Jurkat, Clone E6-1 (cell line): ENCODE measurements around the gene ENTPD6.
A peak's percentile ranks its signal among the peaks of the same experiment; 100 is the strongest.
"Not testable (repeated sequence)": the region's sequence is repeated elsewhere in the genome, so short reads cannot be mapped to it uniquely, and the experiment has no call there.

Experiments
- DNase-seq: peaks from one replicate; pipeline ENCODE4 v3.0.0-alpha.2; 2011; ENCODE audit warnings: low read depth, low spot score
- H3K4me3 ChIP-seq: 2 replicates; pipeline ENCODE4 v1.5.1; 2011; ENCODE audit warnings: mild to moderate bottlenecking, low read length, control low read depth, moderate library complexity

Gene ENTPD6

DNA sequence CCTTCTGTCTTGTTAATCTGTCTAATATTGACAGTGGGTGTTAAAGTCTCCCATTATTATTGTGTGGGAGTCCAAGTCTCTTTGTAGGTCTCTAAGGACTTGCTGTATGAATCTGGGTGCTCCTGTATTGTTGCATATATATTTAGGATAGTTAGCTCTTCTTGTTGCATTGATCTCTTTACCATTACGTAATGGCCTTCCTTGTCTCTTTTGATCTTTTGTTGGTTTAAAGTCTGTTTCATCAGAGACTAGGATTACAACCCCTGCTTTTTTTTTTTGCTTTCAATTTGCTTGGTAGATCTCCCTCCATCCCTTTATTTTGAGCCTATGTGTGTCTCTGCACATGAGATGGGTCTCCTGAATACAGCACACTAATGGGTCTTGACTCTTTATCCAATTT, 11.1 kb upstream of the ENTPD6 start:
- DNase-seq, H3K4me3 ChIP-seq: not testable (repeated sequence)

DNA sequence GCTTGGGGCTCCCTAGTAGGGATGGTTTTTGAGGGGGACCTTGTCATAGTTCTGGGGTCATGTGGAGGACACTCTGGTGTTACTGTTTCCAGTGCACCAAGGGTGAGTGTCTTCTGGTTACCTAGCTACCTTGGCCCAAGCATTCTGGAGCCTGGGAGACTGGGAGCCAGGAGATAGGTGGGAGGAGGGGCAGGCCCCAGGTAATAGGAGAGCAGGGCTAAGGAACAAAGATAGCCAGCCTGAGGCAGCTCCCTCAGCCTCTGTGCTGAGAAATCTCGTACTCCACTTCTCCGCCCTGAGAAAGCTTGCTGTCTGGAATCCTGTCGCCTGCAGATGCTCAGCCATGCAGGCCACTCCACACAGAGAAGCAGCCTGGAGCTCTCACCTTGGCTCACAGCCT, 8.3 kb upstream of the ENTPD6 start:
- peak overlapping the region; percentile 10; the same call in 1 of the 2 replicates for H3K4me3 ChIP-seq
- DNase-seq: no peak

DNA sequence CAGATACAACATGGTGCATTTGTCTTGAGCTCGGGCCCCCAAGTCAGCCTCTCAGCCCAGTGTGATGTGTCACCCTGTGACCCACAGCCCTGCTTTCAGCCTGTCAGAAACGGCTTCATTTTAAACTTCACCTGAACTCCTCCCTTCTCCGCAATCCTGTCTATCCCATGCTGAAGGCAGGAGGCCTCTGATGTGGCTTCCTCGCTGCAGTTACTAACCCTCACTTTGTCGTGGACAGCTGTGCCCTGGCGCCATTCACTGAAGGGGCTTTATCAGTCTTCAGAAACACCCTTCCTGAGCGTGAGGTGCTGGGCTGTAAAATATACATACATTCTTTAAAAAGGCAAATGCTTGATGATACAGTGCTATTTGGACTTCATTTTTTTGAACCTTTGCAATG, 7.9 kb upstream of the ENTPD6 start:
- DNase-seq: peak; percentile 76
- peak overlapping the region; percentile 10; the same call in 1 of the 2 replicates for H3K4me3 ChIP-seq

DNA sequence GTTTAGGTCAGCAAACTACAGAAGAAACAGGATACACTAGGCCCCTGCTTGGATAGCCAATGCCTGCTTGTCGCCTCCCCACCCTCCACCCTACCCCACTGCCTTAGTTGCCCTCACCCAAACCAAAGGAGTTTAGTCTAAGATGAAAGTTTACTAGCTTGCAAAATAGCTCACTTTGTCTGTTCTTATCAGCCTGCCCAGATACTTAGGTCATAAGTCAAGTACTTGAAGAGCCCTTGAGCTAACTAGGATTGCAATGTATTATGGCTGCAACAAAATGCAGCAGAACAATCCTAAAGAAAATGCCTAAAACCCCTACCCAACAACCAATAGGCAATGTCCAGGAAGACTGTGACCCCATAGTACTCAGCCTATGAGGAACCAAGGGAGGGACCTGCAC, 7.3 kb upstream of the ENTPD6 start:
- no peak overlapping the region for H3K4me3 ChIP-seq
- no peak for DNase-seq

DNA sequence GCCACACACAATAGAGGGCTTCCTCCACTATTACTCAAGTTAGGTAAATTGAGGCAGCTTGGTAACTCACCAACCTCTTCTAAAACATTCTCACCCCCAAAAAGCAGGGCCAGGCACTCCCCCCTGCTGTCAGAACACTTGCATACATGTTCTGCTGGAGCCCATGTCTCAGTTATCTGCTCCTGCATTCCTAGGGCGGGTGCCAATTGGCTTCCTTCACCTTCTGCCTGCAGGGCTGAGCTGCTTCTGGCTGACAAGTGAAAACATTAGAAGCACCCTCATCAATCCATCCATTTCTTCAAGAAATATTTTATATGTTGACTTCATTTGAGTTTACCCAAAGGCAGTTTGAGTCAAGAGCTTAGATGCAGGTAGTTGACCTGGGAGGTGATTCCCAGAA, 4.5 kb upstream of the ENTPD6 start:
- DNase-seq: no peak
- H3K4me3 ChIP-seq: no peak overlapping the region

DNA sequence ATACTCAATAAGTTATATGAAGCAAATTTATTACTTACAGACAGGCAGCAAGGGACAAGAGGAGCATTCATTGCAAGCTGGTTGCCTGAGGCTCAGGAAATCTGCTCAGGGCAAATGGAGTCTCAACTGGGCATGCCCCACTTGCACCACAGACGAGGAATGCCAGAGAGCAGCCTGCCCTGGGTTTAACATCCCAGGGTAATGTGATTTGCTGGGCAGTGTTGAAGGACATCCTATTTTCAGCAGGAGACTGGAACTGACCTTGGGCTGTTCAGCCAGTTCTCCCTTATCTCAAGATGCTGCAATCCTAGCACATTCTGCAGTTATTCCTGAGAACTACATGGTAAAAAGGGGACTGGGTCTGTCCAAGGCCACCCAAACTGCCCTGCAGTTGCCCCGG, 3.8 kb upstream of the ENTPD6 start:
- DNase-seq: no peak
- H3K4me3 ChIP-seq: no peak overlapping the region

DNA sequence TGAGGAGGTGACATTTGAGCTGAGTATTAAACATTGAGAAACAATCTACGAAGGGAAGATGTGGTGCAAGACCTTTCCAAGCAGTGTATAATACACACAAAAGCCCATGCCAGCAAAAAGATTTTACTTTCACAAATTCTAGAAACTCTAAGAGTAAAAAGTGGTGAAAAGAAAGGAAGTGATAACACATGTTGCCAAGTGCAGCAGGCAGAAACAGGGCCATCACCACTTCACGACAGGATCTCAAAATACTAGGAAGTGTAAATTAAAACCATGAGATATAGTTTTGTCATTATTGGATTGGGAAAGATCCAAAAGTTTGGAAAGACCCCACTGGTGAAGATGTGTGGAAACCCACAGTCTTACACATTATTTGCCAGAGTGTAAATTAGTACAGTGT, 1.7 kb upstream of the ENTPD6 start:
- H3K4me3 ChIP-seq: no peak overlapping the region
- DNase-seq: no peak

DNA sequence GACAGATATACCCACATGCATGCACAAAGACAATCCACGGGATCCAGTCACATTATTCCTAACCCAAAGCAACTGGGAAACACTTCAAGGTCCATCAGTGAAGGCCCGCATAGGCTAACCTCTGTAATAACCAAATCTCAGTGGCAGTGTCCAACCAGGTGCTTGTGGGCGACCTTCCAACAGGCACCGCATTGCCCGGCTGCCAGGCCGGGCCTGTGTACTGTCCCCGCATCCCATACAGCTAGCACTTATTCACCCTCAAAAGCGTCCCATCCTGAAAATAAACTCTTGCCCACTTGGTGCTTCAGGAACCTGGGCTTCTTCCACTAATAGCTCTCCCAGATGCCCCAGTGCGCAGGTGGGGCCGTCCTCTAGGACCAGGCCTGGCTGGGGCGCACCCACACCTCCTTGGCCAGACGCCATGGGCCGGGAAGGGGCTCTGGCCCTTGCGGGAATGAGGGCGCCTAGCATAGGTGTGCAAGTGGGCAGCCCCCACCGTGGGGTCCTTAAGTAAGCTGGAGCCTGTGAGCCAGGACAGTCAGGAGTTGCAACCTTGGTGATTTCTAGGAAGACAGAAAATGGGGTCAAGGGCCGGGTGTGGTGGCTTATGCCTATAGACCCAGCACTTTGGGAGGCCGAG, 1.1 kb upstream of the ENTPD6 start:
- H3K4me3 ChIP-seq: peak overlapping the region; percentile 89
- no peak for DNase-seq

DNA sequence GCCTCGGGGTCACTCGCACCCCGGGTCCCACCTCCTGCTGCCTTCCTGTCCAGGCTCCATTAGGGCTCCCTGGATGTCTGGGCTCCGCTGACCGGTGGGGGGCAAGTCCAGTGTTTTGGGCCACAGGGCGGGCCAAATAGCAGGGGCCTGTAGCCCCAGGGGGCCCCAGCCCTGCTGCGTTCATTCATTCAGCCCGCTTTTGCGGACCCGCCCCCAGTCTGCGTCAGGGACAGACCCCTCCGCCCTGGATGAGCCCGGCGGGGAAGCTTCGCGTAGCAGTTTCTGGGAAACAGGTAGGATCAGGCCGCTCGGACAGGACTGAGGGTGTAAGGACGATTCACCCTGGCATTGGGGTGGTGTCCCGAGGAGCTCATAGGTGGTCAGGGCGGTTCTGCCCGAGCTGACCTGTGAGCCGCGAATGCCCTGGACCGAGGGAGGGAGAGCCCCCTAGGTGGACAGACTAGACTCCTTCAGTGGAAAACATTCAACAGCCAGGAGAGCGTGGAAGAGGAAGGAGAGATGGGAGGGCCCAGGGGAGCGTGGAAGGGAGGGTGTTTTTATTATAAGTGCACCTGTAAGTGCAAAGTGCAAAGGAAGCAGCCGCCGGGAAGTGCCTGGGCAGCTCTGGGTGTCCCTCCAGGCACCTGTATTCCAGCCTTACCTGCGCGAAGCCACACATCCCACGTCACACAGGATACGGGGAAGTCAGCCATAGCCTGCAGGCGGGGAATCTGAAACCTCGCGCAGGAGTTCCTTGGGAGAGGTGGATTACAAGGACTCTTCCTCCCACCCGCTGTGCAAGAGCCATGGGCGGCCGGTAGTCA, 662 bp downstream of the ENTPD6 start:
- DNase-seq: no peak
- peak overlapping the region; percentile 89 for H3K4me3 ChIP-seq

DNA sequence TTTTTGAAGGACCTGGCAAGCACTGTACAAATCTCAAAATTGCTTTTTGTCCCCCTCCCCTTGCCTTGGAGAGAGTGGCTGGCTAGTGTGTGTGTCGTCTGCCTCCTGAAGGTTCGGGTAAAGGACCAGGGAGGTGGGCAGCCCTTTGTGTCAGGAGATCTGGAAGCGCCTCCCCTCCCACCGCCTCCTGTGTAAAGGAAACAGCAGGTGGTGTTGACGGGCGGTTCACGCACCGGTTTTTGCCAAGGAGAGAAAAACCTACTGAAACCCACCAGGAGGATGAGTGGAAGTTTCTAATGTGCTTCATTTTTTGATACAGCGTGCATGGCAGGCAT, 1.2 kb downstream of the ENTPD6 start:
- peak overlapping the region; percentile 89 for H3K4me3 ChIP-seq
- DNase-seq: no peak

DNA sequence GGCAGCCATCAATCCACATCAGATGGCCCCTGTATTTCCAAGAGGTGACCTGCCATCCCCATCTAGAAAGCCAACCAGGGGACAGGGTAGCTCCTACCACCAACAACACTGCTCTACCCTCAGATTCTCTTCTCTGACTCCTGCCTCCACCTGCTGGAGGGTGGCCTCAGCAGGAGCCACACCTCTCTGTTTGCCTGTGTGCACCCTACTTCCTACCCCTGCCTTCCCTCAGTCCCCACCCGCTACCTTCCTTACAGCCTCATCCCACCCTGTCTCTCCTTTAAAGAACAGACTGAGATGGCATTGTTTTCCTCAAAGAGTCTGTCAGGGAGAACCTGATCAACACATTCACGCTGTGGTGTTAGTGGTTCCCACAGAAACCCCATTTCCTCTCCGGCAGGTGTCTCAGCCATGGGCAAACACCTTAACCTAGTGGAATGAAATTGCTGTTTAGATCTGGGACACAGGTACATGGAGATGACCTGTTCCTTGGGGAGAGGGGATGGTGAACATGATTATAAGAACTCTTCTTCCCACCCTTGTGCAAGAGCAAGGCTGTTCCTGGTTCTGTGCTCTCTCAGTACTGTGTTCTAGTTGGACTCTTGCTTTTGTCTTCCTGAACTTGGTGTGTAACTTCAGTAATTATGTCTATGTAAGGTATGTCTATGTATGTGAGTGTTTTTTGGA, 1.8 kb downstream of the ENTPD6 start:
- DNase-seq: no peak
- H3K4me3 ChIP-seq: no peak overlapping the region; the same call in 1 of the 2 replicates

DNA sequence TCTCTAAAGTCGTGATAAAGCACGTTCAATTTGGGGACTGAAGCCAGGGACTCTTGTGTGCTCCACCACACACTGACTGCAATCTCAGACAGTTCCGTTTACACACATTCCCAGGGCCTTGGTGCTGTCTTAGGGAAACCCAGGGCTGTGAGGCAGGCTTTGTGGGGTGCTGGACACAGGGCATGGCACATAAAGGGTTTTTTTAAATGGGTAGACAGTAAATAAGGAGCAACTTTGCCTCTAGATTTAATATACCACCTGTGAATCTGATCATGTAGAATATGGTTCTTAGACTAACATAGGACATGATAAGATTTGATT, 2.3 kb downstream of the ENTPD6 start:
- no peak overlapping the region for H3K4me3 ChIP-seq
- no peak for DNase-seq

DNA sequence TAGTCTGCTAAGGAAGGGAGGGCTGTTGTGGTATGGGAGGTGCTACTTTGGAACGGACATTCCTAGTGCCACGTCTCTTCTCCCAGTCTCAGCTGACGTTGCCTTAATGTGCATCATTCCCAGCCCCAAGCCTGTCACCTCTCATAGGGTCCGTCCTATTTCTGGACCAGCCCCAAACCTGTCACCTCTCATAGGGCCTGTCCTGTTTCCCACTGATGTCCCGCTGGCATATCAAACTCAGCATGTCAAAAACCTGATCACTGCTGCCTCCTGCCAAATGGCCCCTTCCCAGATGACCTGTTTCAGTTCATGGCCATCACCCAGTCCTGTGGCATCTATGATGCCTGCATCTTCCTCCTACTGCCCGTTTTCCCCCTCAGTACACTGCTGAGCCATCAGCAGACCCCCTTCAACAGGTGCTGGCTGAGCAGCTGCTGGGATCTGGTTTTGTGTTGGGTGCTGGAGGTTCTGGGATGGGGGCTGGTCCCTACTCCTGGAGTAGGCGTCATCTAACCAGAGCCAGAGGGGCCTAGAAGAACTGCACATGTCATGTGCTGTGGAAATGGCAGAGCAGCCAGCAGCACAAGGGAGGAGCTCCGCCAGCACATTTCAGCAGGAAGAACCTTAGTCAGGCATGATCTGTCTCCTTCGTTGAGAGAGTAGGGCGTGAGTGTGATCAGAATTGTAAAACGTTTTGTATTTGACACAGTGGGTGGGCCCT, 3.3 kb downstream of the ENTPD6 start:
- DNase-seq: no peak
- H3K4me3 ChIP-seq: no peak overlapping the region

DNA sequence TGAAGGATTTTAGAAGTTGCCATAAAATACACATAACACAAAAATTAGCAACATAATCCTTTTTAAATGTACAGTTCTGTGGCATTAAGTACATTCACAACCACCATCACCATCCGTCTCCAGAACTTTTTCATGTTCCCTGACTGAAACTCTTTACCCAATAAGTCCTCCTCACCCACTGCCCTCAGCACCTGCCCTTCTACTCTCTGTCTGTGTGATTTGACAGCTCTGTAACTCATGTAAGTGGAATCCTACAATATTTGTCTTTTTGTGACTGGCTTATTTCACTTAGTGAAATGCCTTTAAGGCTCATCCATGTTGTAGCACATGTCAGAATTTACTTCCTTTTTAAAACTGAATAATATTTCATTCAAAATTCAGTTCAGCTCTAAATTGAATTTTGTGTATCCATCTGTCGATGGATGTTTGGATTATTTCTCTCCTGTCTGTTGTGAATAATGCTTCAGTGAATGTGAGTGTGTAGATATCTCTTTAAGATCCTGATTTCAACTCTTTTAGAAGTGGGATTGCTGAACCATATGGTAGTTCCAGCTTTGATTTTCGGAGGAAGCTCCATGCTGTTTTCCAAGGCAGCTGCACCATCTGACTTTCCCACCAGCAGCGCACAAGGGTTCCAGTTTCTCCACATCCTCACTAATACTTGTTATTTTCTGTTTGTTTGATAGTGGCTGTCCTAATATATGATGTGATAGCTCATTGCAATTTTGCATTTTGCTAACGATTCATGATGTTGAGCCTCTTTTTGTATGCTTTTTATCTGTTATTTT, 4.2 kb downstream of the ENTPD6 start:
- no peak overlapping the region for H3K4me3 ChIP-seq
- no peak for DNase-seq

DNA sequence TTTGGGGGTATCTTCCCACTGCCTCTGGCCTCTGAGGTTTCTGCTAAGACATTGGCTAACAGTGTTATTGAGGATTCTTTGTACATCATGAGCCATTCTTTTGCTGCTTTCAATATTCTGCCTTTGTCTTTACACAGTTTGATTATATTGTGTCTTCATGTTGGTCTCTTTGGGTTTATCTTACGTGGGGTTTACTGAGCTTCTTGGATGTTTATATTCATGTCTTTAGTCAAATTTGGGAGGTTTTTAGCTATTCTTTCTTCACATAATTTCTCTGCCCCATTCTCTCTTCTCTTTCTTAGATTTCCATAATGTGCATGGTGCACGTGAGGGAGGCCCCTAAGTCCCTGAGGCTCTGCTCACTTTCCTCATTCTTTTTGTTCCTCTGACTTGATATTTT, 7.6 kb downstream of the ENTPD6 start:
- no peak for DNase-seq
- no peak overlapping the region for H3K4me3 ChIP-seq

DNA sequence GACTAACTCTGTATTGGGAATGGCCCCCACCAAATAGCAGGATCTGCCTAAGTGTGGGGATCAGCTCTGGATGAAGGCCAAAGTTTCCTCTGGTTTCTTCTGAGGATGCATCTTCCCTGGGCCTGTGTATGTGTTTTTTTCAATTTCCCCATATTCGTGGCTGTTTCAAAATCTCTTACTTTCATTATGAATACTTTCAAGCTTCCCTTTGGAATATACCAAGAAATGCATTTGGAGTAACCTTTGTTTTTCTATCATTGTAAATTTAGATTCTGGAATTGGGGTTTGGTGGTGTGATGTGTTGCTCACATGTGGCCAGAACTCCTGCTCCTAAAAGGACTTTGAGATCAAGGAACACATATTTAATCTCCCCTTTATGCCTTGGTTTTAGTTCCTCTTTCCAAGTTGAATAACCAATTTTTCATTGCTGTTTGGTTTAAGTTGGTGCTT, 8.4 kb downstream of the ENTPD6 start:
- H3K4me3 ChIP-seq: no peak overlapping the region
- DNase-seq: no peak

DNA sequence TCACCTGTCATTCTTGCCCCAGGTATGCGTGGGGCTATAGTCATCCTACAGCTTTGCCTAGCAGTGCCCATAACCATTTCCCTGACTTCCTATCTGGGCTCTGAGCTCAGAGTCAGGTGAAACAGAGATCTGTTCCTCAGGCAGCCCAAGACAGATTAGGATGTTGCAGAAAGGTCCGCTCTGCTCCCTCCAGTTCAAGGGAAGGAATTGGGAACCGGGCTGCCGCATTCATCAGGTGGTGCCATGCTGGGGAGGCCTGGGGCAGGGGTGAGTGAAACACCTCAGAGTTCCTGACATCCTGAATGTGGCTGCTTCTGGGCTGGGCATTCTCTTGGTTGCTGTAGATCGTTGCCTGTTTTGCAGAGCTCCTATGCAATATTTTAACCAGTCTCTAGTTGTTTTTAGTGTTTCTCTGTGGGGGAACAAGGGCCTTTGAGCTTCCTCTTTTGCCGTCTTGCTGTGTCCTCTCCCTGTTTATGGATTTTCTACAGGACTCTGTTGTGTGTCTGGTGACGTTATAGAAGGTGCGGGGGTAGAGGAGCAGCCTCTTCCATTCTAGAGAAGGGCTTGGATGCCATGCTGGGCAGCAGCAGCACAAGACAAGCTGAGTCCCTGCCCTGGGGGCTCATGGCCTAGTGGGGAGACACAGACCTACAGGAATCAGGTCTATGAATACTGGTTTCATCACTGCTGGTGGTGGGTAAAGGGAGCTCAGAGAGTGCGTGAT, 9.2 kb downstream of the ENTPD6 start:
- no peak for DNase-seq
- no peak overlapping the region for H3K4me3 ChIP-seq

DNA sequence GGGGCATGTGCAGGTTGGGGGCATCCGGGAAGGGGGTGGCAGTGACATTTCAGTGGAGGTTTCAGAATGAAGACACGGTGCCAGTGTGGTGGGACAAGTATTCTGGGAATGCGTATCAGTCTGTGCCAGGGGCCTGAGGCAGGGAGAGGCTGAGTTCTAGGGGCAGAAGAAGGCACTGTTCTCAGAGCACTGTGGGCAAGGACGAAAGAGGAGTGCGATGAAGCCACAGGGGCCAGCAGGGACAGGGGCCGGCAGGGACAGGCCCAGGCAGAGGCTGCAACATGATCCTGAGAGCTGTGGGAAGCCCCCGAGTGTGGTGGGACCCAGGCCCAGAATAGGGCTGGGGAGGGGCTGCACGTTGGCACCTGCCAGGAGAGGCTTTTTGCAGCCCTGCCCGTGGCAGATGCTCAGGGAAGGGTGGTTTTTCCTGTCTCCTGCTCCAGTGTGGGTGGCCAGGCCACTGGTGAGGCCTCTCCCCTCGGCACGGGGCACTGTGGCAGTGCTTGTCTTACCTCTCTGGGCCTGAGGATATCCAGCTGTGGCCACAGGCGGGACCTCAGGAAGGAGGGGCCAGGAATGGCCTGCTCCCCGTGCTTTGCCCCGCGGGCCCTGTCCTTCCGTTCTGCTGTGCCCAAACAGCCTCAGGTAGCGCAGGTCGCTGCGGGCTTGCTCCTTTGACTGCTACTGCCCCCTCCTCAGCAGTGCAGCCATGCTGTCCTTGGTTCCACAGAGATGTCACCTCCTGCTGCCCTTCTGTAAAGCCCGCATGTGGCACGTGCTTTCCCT, 10.0 kb downstream of the ENTPD6 start:
- DNase-seq: no peak
- H3K4me3 ChIP-seq: no peak overlapping the region
